CD4-positive, alpha-beta T cell treated with Interleukin-6 for 4 hours (primary cell): ENCODE measurements around the gene ALKBH5.
"Not testable (repeated sequence)": the region's sequence is repeated elsewhere in the genome, so short reads cannot be mapped to it uniquely, and the experiment has no call there.

ENCODE experiments used
- DNase-seq: peaks from one replicate; pipeline ENCODE4 v3.0.0-alpha.2; 2020; ENCODE audit warnings: mixed read lengths

ALKBH5 gene

GRCh38 chr17:18186627-18186982, 3.0 kb downstream of the ALKBH5 start:
- DNase-seq = no peak

DNA sequence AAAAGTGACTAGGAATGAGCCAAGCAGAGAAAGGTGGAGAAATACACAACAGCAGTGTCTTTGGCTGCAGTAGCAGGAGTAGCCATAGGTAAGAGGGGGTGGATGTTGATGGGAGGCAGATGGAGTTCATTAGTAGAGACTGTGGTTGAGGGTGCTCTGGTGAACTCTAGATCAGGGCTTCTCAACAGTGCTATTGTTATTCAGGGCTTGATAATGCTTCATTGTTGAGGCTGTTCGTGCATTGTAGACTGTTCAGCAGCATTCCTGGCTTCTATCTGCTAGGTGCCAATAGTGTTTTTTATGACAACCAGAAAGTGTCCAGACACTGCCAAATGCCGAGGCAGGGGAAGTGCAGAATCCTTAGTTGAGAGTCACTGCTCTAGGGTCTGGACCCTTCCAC, 3.6 kb downstream of the ALKBH5 start:
- no peak for DNase-seq

DNA sequence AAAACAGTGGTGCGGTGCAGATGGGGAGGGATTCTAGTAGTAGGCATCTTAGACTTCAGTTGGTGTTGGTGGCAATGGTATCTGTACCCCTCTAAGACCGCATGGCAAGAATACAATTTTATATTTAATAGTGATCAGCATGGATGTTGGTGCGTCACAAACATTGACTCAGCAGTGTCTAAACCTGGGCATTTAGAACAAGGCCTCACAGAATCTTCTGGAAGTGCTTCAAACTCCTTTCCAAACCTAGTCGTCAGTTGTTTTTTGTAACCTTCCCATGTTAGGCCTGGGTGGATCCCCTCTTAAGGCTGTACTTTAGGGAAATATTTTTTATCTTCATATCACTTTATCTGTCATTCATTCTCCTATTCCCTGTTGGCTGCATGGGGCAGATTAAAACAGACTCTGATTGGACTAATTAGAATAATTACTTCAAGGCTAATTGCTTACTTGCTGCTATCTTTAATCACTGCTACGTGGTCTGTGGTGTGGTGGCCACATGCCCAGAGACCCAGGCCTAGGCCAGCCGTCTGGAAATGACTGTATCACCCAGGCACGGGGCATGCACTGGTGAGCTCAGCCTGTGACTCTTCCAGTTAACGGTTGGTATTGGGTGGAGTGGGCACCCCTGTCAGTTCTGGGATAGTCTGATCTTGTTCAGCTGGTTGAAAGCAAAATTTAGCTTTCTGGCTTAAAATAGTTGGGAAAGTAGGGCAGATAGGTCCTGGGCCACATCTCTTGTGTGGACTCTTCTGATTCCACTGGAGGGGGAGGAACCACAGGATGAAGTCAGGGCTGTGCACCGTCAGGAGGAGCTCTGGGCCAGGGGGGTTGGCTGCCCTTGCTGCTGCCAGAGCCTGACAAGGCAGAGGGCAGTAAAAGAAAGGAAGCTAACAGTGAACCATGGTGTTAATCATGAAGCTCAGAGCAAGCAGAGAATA, 4.5 kb downstream of the ALKBH5 start:
- no peak for DNase-seq

DNA sequence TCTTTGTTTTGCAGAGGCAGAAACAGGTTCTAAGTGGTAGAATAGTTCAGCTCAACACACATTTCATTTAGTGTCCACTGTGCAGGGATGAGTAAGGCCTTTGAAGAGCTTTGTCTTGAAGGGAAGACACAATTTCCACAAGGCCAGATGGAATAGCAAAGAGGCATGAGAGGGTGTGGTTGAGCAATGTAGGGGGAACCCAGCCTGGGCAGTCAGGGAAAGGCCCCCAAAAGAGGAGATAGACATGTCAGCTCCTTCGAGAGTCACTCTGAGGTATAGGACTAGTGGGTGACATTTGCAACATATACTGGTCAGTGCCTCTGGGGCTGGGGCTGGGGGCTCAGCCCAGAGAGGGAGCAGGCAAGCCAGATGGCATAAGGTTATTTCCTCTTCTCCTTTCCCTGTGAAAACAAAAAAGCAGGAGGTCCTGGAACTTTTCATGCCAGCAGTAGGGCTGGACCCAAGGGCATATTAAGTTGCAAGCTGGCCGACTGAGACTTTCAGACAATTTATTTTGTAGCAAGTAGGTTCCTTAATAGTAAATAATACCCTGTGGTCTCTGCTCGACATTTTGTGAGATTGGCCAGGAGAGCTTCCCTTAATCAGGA, 7.1 kb downstream of the ALKBH5 start:
- no peak for DNase-seq

DNA sequence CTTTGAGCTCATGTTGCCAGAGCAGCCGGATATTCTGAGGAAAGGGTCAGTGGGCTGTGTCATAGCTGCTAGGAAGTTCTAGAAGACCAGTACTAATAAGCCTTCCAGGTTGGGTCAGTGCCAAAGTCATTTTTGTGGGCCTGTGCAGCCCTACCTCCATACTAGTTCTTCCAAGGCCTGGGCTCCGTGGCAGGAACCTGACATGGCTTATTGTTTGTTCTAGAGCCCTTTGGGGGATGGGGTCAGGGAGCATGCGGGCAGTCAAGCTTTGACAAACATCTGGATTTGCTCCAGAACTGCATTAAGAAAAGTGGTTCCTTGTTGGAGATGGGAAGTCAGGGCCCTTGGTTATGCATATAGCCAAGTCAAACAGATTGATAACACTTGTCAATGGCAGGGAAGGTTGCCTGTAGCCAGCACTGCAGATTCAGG, 7.6 kb downstream of the ALKBH5 start:
- no peak for DNase-seq

DNA sequence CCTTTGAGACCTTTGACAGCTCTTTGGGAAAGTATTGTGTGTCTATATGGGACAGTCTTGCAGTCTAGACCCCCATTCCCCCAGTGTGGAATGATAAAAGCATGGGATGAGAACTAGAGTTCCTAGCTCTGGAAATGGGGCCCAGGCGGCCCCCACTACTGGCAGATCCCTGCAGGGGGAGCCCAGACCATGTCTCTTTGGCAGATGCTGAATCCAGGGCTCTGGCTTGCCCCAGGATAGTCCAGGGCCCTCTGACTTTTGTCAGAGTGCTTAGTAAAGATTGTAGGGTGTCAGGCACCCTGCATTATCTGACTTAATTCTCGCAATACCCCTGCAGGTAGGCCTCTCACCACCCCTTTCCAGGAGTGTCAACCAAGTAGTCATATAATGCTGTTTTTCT, 8.3 kb downstream of the ALKBH5 start:
- DNase-seq = no peak

DNA sequence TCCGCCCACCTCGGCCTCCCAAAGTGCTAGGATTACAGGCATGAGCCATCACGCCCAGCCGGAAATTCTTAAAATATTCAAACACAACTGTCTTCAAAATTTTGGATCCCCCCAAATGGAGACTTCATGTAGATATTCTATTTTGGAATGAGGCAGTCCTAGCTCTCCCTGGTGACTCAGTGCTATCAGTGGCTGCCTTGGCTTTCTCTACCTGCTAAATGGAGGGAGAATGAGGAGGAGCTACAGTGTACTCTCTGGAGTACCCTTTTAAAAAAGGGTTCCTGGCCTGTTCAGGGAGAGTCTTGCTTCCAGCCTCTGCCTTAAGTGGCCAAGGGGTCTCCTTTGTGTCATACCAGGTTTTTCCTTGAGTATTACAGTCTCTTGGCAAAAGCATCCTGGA, 10.8 kb downstream of the ALKBH5 start:
- no peak for DNase-seq

- DNase-seq = no peak
These were observed 11.2 kb downstream of the ALKBH5 start for GRCh38 chr17:18194804-18195203.

- DNase-seq = no peak
These were observed 11.6 kb downstream of the ALKBH5 start for GRCh38 chr17:18195246-18195645.

DNA sequence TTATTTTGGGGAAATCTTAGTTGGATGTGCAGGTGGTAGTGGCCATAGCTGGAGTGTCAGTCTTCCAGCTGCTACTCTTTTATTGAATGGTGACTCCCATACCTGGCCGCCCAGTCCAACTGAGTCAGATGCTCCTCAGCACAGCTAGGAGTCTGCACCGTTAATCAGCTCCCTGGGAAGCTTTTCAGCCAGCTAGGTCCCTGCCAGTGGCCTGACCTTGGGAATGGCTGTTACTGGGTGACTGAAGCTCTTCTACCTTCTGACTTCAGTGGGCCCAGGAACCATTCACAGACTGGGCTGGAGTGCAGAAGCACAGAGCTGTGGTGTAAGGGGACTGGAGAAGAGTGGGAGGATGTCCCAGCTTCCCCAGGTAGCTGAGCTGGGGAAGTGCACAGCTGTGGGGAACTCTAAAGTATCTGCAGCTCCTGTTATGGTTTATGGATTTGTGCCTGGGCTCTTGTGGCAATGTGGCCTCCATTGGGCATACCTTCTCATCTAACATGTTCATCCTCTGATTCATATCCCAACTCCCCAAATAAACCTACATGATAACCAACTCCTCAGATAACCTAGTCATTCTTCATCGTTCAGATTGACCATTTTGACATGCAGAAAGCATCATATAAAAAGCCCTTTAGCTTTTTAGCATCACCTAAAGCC, 14.0 kb downstream of the ALKBH5 start:
- DNase-seq = no peak

DNA sequence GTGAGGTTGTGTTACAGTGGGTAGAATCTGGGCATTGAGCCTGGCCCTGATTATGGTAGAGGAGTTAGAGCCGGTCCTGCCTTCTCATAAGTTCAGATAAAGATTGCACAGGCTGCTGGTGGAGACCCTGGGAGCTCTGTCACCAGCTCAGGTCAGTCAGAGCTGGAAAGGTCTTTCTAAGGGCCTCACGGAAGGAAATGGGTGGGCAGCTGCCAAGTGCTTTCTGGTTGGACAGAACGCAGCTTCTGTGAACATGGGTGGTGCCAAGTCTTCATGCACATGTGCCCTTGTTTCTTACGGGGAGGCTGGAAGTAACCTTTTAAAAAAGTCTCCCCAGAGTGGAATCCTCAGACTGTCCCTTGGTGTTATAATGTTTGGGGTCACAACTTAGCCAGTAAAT, 14.9 kb downstream of the ALKBH5 start:
- no peak for DNase-seq

DNA sequence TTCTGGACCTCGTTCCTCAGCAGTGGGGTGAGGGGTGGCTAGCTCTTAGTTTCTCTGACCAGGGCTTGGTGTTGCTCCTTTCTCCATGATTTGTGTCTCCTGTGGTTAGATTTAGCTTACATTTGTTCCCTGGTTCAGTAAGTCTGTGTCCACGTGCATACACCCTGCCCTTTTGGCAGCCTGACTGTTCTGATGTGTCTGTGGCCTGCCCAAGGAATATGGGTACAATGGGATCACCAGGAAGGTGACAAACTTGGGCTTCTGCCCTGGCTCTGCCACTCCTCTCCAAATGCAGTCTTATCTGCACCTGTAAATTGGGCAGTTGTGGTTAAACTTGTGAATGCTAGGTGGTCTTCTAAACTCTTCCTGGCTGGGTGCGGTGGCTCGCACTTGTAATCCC, 17.5 kb downstream of the ALKBH5 start:
- no peak for DNase-seq

GRCh38 chr17:18203308-18203707, 19.7 kb downstream of the ALKBH5 start:
- DNase-seq = no peak

- DNase-seq = no peak
These were observed 22.2 kb downstream of the ALKBH5 start for GRCh38 chr17:18205861-18206260.

DNA sequence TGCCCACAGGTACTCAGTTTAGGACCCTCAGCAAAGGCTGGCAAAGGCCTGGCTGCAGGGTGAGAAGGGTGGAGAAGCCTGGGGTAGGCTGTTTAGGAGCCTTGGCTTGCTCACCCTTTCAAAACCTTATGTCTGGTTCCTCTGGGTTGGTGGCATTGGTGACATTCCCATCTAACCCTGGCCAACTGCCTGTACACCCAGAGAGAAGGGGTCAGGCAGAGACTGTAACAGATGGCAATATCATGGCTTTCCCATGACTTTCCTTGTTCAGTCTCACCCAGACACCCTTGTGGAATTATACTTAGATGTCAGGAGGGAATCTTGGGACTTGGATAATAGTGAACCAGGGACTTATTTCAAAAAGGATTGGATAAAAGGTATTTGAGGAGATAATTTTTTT, 23.3 kb downstream of the ALKBH5 start:
- DNase-seq = no peak

DNA sequence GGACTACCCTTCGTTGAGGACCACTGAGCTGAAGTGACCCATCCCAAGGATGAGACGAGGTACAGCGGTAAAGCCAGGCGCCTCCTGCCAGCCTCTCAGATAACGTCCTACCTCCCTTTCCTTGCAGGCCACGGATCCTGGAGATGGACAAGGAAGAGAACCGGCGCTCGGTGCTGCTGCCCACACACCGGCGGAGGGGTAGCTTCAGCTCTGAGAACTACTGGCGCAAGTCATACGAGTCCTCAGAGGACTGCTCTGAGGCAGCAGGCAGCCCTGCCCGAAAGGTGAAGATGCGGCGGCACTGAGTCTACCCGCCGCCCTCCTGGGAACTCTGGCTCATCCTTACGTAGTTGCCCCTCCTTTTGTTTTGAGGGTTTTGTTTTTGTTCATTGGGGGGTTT, 24.5 kb downstream of the ALKBH5 start:
- no peak for DNase-seq

GRCh38 chr17:18213666-18214270, 30.1 kb downstream of the ALKBH5 start:
- DNase-seq = no peak

GRCh38 chr17:18216906-18217305, 33.3 kb downstream of the ALKBH5 start:
- not testable (repeated sequence) for DNase-seq

GRCh38 chr17:18217412-18218015, 33.9 kb downstream of the ALKBH5 start:
- DNase-seq = peak; percentile 78

GRCh38 chr17:18218756-18219415, 35.3 kb downstream of the ALKBH5 start:
- no peak for DNase-seq

GRCh38 chr17:18224053-18224386, 40.4 kb downstream of the ALKBH5 start:
- DNase-seq = no peak

GRCh38 chr17:18224387-18225120, 40.9 kb downstream of the ALKBH5 start:
- DNase-seq = no peak
